ENCODE measurements around the gene MAPK4.

GRCh38 chr18:50775207-50775606 lies 215.3 kb downstream of the MAPK4 start:
- no peak for TF ChIP-seq CTCF (IDR thresholded peaks at IDR 0.05)
- no peak for TF ChIP-seq POLR2A (IDR thresholded peaks at IDR 0.05)
- no peak for TF ChIP-seq POLR2AphosphoS5 (IDR thresholded peaks at IDR 0.05)
- TF ChIP-seq EP300 (IDR thresholded peaks at IDR 0.05), result no peak

Data from sigmoid colon (tissue), 4 donors.